ENCODE measurements around the gene TAL1. TPM values are rescaled to one million over a fixed set of nuclear protein-coding genes. Genes with fewer than 3 reads are reported as not detected.

TAL1 gene
- polyA plus RNA-seq, 1 experiment, result not detected

DNA sequence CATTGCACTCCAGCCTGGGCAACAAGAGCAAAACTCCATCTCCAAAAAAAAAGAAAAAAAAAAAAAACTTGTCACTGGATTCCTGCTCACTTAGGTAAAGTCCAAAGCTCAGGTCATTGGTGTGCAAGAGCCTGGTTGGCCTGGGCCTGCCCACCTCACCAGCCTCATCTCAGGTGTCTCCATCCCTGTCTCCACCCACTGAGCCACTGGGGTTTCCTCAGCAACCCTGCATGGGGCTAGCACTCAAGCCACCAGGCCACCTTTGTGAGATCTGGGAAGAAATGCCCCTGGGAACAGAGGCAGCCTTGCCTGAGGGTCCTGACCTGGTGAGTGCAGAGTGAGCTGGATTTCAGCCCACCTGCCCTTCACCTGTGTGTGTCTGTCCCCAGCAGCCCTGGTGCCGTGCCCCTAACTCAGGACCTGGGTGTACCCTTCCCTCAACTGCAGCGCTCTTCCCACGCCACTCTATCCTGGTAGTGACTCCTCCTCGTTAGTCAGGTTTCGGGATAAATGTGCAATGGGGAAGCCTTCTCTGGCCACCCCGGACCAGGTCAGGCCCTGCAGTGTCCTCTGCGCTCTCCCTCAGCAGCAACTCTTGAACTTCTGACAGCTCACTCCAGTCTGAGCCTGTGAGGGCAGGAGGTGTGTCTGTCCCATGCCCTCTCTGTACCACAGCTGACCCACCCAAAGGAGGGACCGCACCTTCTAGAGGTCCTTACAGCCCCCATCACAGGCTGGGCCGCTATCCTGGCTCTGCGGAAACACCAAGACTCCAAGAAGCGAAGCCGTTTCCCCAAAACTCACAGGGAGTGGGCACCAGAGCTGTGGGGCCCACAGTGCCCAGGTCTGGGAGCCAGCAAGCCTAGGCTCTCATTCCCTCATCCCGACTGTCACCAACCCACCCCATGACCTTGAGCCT, 45.5 kb downstream of the TAL1 start:
- CTCF ChIA-PET, result interaction anchor here (0.6 to 4.2 kb wide), 3 partner anchors 8 to 811 kb away, joined by 3 to 52 read pairs (median 3); partner anchors contain the start of gene TRABD2B
- POLR2A ChIA-PET, result interaction anchor here (0.7 kb wide), 1 partner anchor 530 kb away, joined by 5 read pairs; no protein-coding TSS in a partner anchor
- DNase-seq (ENCODE audit: low read depth, low spot score), result no peak

DNA sequence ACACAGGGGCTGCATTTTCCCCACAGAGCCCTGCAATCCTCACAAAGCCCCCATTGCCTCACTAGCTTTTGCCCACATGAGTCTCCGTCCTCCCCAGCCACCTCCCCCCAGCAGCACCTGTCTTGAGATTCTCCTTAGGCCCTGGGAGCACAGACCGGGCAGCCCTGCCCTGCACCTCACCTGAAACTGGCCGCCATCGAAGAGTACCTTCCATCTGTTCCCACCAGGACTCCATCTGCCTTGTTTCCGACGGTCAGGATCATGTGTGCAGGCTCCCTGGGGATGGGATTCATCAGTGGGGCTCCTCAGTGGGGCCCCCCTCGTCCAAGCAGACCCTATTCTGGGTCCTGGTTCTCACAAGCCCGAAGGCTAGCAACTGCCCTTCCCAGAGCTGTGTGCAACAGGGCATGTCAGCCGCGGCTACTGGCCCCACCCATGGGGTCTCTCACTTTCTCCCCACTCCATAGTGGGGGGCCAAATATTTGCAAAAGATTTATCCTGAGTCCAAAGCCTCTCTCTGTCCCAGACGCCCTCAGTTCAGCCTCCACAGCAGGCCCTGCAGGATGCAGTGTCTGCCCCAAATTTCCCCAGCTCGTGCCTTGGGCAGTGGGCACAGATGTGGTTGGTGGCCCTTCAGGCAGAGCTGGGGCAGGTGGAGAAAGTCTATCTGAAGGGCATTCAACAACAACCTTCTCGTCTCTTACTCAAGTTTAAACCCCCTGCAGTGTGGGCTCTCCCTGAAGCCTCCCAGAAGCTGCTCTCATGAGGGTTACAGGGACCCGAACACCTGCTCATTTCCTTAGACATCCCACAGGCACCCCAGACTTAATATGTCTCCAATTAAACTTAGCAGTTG, 47.0 kb downstream of the TAL1 start:
- Histone ChIP-seq H3K27ac (ENCODE audit: low read depth, low read length) (no peak overlapping the region), H3K27me3 (ENCODE audit: control insufficient read depth, insufficient read depth, low read length) (peaks cover 4% of the 10 kb centered on the region), H3K9me3 (ENCODE audit: control insufficient read depth, insufficient read depth, low read length) (no peaks in the 10 kb centered on the region), H3K4me3 (ENCODE audit: low read depth, low read length) (no peak overlapping the region)
- ChIA-PET CTCF (interaction anchor here (0.5 to 1.4 kb wide), 7 partner anchors 8 to 541 kb away, joined by 3 to 14 read pairs (median 3); no protein-coding TSS in a partner anchor), POLR2A (interaction anchor here (0.6 kb wide), 1 partner anchor 29 kb away, joined by 3 read pairs; no protein-coding TSS in a partner anchor)
- DNase-seq (ENCODE audit: low read depth, low spot score), result no peak
- TF ChIP-seq, protein P1, sequence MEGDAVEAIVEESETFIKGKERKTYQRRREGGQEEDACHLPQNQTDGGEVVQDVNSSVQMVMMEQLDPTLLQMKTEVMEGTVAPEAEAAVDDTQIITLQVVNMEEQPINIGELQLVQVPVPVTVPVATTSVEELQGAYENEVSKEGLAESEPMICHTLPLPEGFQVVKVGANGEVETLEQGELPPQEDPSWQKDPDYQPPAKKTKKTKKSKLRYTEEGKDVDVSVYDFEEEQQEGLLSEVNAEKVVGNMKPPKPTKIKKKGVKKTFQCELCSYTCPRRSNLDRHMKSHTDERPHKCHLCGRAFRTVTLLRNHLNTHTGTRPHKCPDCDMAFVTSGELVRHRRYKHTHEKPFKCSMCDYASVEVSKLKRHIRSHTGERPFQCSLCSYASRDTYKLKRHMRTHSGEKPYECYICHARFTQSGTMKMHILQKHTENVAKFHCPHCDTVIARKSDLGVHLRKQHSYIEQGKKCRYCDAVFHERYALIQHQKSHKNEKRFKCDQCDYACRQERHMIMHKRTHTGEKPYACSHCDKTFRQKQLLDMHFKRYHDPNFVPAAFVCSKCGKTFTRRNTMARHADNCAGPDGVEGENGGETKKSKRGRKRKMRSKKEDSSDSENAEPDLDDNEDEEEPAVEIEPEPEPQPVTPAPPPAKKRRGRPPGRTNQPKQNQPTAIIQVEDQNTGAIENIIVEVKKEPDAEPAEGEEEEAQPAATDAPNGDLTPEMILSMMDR (IDR thresholded peaks at IDR 0.05; ENCODE audit: low read depth, low read length), result no peak

More for the DNA sequence above, 45.5 kb downstream of the TAL1 start:
- Histone ChIP-seq H3K27ac (ENCODE audit: low read depth, low read length) (no peak overlapping the region), H3K27me3 (ENCODE audit: control insufficient read depth, insufficient read depth, low read length) (peaks cover 4% of the 10 kb centered on the region), H3K9me3 (ENCODE audit: control insufficient read depth, insufficient read depth, low read length) (no peaks in the 10 kb centered on the region), H3K4me3 (ENCODE audit: low read depth, low read length) (no peak overlapping the region)
- TF ChIP-seq, protein P1 (IDR thresholded peaks at IDR 0.05; ENCODE audit: low read depth, low read length), result no peak

- no peaks in the 10 kb centered on the region for H3K9me3 ChIP-seq (ENCODE audit: control insufficient read depth, insufficient read depth, low read length)
- ChIA-PET POLR2A (interaction anchor here (0.6 to 0.7 kb wide), 2 partner anchors 30 to 538 kb away, joined by 3 to 13 read pairs; no protein-coding TSS in a partner anchor), CTCF (interaction anchor here (0.5 to 1.5 kb wide), 9 partner anchors 8 to 542 kb away, joined by 3 to 14 read pairs (median 3); no protein-coding TSS in a partner anchor)
- no peak for DNase-seq (ENCODE audit: low read depth, low spot score)
- H3K4me3 ChIP-seq (ENCODE audit: low read depth, low read length), result no peak overlapping the region
- TF ChIP-seq, protein P1 (IDR thresholded peaks at IDR 0.05; ENCODE audit: low read depth, low read length), result no peak
- peaks cover 4% of the 10 kb centered on the region for H3K27me3 ChIP-seq (ENCODE audit: control insufficient read depth, insufficient read depth, low read length)
- H3K27ac ChIP-seq (ENCODE audit: low read depth, low read length), result no peak overlapping the region
Measured at GRCh38 chr1:47184090-47184821, 47.8 kb downstream of the TAL1 start.

GRCh38 chr1:47183308-47184089, 48.5 kb downstream of the TAL1 start:
- Histone ChIP-seq H3K27me3 (ENCODE audit: control insufficient read depth, insufficient read depth, low read length) (peaks cover 4% of the 10 kb centered on the region), H3K9me3 (ENCODE audit: control insufficient read depth, insufficient read depth, low read length) (no peaks in the 10 kb centered on the region), H3K4me3 (ENCODE audit: low read depth, low read length) (no peak overlapping the region), H3K27ac (ENCODE audit: low read depth, low read length) (no peak overlapping the region)
- ChIA-PET CTCF (interaction anchor here (0.6 to 3.0 kb wide), 8 partner anchors 8 to 543 kb away, joined by 3 to 16 read pairs (median 5); partner anchors contain the start of gene FOXD2), POLR2A (interaction anchor here (0.7 kb wide), 1 partner anchor 539 kb away, joined by 13 read pairs; no protein-coding TSS in a partner anchor)
- TF ChIP-seq, protein P1 (IDR thresholded peaks at IDR 0.05; ENCODE audit: low read depth, low read length), result no peak
- no peak for DNase-seq (ENCODE audit: low read depth, low spot score)
